NCI-H1694 treated with DMSO at 0.1 percent for 48 hours (cell line): ENCODE results near the gene ALDH1A1.

Experiments used
- DNase-seq: peaks from one replicate; lab custom pipeline; 2025; lab: John Stamatoyannopoulos, UW

The ALDH1A1 gene

DNA sequence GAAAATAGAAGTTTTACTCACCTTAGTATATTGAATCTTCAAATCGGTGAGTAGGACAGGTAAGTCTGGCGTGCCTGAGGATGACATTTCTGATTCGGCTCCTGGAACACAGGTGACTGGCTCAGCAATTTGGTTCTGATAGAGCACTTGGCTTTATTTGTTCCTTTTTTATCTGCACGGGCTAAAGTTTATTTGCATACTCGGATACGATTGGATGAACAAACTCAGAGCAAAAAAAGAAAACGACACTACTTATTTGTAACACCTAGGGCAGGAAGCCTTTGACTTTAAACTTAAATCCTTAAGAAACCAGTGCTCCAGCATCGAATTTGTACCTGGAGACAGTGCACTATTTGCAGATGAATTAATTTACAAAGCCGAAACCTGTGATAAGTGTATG lies at the start of gene ALDH1A1:
ALDH1A1 (minus strand) TSS at position 140 of the 400 bp plus-strand sequence; CDS start at position 87, 53 bp downstream.
- no peak for DNase-seq

DNA sequence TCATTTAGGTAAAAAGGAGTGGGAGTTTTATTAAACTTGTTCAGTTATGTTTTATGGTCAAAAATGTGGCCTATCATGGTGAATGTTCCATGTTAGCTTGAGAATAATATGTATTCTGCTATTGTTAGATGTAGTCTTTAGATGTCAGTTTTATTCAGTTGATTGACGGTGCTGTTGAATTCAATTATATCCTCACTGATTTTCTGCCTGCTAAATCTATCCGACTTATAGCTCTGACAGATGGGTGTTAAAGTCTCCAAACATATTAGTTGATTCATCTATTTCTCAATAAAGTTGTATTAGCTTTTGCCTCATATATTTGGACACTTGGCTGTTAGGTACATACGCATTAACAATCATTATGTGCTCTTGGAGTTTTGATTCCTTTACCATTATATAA lies 49.0 kb upstream of the ALDH1A1 start:
- DNase-seq = no peak

- no peak for DNase-seq
Measured at GRCh38 chr9:72998363-72998762, 45.5 kb upstream of the ALDH1A1 start.

- DNase-seq = no peak
Measured at GRCh38 chr9:72997387-72997995, 44.6 kb upstream of the ALDH1A1 start.

DNA sequence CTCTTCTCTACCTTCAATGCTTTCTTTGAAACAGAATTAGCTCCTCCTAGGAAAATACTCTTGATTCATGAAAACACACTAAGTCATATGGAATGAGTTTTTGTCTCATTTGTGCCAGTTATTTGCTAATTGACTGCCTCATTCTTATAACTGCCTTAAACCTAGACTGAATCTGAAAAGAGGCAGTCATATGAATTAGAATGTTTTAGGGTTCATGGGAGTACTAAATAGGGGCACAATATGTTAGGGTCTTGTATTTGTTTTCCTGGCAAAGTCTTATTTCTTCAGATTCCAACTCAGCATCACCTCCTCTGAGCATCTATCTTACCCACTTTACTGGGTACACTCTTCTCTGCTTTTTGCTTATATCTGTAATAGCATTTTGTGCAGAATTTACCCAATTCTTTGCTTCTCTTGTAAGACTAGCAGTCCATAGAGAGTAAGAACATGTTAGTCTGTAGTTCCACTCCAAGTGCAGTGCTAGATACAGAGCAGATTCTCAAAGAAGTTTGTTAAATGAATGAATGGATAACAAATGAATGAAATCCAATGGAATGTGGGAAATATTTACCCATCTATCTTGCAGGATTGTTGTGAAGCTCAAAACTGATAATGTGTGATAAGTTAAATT lies 43.9 kb upstream of the ALDH1A1 start:
- no peak for DNase-seq

DNA sequence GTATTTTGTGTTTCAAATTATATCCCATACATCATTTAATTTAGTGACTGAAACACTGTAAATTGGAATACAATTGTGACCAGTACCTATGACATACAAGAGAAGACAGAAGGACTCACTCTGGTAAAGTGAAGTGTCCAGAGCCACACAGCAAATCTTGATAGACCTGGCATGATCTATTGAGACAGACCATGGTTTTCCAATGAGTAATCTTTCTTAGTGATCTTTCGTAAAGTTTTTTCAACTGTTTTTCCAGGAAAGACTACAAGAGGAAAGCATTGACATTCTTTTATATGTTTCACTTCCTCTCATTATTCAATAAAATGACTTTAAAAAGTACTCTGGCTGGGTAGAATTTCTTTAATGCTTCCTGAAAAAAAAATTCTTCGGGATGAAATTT lies 43.3 kb upstream of the ALDH1A1 start:
- no peak for DNase-seq

DNA sequence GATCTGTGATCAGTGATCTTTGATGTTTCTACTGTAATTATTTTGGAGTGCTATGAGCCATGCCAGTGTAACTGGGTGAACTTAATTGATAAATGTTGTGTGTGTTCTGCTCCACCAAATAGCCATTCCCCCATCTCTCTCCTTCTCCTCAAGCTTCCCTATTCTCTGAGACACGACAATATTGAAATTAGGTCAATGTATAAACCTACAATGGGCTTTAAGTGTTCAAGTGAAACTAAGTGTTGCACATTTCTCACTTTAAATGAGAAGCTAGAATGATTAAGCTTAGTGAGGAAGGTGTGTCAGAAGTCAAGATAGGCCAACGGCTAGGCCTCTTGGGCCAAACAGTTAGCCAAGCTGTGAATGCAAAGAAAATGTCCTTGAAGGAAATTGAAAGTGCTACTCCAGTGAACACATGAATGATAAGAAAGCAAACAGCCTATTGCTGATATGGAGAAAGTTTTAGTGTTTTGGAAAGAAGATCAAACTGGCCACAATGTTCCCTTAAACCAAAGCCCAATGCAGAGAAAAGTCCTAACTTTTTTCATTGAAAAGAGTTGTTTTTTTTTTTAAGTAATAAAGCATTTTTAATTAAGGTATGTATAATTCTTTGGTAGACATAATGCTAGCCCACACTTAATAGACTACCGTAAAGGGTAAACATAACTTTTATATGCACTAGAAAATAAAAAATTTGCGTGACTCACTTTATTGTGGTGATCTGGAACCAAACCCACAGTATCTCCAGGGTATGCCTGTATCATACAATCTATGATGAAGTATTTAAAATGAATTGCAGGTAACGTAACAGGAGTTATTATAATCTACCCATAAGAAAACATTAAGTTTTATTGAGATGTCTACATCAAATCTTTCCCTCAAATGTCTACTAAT lies 42.5 kb upstream of the ALDH1A1 start:
- DNase-seq = no peak

DNA sequence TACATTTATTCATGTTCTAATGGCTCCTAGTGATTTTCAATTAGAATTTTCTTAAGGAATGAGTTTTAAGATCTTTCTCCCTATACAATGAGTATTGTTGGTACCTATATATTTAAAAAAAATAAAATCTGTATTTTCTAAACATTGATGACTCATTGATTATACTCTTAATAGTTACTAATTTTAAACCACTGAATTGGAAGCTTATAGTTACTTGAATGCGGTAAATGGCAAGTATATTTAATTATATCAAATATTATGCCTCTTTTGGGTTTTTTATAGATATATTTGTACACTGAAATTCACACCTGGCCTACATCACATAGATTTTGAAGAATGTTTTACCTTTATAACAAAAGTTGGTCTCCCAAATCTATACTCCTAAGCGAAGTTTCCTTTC lies 38.9 kb upstream of the ALDH1A1 start:
- no peak for DNase-seq

DNA sequence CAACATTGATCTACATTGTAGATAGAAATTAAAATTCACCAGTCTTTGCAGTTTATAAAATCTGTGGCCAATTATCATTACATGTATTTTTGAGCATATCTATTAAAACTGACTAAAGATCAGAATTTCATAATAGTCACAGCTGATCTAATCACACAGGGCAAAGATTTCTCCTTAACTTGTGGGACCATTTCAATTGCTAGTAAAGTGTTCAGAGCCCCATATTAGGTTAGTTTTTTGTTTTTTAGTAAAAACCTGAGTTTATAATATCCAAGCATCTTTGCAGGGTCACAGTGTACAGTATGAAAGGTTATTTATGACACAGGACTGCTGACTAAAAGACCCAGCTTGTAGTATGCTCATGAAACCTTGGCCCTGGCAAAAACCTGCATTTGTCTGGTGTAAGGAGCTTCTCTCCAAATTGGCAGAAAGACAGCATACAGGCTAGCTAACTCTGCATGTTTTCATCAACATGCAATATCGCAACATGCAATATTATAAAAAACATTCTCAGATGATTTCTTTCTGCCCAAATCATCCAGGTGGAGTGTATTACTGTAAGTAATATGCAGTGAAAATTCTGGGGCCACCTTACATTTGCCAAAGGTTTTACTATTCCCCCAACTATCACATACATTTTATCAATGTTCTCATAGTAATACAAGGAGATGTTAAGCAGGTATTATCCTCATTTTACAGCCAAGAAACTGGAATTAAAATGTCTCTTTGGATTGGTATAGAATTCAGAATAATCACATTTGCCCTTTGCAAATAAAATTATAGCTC lies 37.7 kb upstream of the ALDH1A1 start:
- no peak for DNase-seq

- DNase-seq = no peak
Measured at GRCh38 chr9:72986522-72987116, 33.8 kb upstream of the ALDH1A1 start.

GRCh38 chr9:72985746-72986145 lies 32.9 kb upstream of the ALDH1A1 start:
- no peak for DNase-seq

DNA sequence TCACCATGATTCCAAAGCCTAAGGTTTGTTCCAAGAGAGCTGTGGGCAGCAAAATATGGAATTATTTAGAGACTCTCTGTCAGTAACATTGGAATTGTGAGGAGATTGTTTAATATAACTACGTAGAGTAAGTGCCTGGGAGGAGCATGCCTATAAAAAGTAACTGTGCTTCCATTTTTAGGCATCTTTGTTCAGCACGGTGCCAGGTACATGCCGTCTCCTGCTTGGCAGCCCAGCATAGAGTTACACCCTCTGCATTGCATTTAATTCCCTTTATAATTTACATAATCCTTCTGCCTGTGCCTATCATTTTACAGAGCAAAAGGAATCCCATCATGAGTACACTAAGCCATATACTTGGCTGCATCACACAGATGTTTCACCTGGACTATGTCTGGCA lies 32.1 kb upstream of the ALDH1A1 start:
- no peak for DNase-seq

GRCh38 chr9:72984226-72984947 lies 31.5 kb upstream of the ALDH1A1 start:
- no peak for DNase-seq

GRCh38 chr9:72983512-72984225 lies 30.8 kb upstream of the ALDH1A1 start:
- DNase-seq = no peak

DNA sequence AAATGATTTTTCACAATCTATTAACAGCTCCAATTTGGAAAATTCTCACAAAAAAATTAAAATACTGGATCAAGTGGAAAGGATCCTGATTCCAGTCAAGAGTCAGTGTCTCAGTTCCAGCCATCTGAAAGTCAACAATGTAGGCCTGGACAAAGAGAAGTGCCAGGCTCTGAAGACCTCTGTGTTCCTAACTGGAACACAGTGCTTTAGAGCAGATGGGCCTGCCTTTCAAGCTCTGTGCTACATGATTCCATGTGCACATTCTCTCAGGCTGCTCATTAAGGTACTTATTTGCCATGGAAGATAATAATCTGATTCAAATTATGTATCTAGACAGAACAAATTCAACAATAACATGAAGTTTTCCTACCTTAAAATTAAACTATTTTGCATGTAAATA lies 30.2 kb upstream of the ALDH1A1 start:
- no peak for DNase-seq

GRCh38 chr9:72982146-72982799 lies 29.4 kb upstream of the ALDH1A1 start:
- DNase-seq = no peak

DNA sequence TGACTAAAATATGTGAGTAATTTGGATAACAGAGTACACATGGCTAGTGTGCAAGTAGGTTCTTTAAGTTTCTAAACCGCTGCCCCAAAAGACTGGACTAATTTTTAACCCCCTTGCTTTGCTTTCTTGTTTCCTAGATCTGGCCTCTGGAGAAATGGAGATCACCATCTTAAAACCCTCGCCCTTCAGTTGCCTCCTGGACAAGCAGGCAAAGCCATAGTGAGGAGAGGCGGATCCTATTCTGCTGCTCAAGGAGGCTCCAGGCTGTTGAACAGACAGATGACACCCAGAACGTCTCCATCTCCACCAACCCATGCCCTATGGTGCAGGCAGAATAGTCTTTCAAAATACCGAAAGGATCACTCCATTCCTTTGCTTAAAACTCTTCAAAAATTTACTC lies 28.6 kb upstream of the ALDH1A1 start:
- no peak for DNase-seq

- DNase-seq = no peak
Measured at GRCh38 chr9:72980600-72981265, 27.9 kb upstream of the ALDH1A1 start.

GRCh38 chr9:72980183-72980582 lies 27.3 kb upstream of the ALDH1A1 start:
- no peak for DNase-seq
